Measurements from ENCODE around the gene USP17L27.
"Not testable (repeated sequence)": the region's sequence is repeated elsewhere in the genome, so short reads cannot be mapped to it uniquely, and the experiment has no call there.

GRCh38 chr4:9350866-9351265 lies 6.9 kb downstream of the USP17L27 start:
- TF ChIP-seq CTCF (conservative IDR thresholded peaks at IDR 0.05); EZH2 (IDR thresholded peaks at IDR 0.05; ENCODE audit: low read depth): not testable (repeated sequence)
